Fibroblast of mammary gland (primary cell): ENCODE measurements around the gene XRCC6.
A peak's percentile ranks its signal among the peaks of the same experiment; 100 is the strongest.

Experiments
- DNase-seq: peaks from one replicate; pipeline ENCODE4 v3.0.0-alpha.2; 2010; ENCODE audit warnings: low read depth
- H3K4me3 ChIP-seq: 2 replicates; pipeline ENCODE4 v1.5.1; 2011; ENCODE audit warnings: low read depth, mild to moderate bottlenecking, low read length, moderate library complexity; ENCODE audit not compliant: control insufficient read depth
- CTCF ChIP-seq: conservative IDR thresholded peaks from 2 replicates; pipeline ENCODE4 v1.5.1; 2011; ENCODE audit warnings: low read depth, low read length, inconsistent platforms; ENCODE audit not compliant: control insufficient read depth, insufficient read depth

XRCC6 gene

DNA sequence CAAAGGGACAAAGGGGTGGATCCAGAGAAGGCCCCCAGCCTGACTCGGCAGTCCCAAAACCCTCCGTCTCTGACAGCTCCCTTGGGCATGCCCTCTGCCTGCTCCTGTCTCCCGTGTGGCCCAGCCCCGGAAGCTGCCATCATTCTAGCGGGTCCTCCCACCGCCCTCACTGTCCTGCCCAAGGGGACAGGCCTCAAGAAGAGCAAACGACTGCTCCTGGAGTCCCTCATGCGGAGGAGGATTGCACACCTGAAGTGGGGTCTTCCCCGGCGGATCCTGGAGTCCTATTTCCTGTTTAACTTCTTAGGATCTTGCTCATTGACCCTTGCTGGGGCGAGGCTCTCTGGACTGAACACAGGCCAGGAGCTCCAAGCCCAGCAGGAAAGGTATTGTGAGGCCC, 75.6 kb downstream of the XRCC6 start:
- TF ChIP-seq CTCF = no peak

DNA sequence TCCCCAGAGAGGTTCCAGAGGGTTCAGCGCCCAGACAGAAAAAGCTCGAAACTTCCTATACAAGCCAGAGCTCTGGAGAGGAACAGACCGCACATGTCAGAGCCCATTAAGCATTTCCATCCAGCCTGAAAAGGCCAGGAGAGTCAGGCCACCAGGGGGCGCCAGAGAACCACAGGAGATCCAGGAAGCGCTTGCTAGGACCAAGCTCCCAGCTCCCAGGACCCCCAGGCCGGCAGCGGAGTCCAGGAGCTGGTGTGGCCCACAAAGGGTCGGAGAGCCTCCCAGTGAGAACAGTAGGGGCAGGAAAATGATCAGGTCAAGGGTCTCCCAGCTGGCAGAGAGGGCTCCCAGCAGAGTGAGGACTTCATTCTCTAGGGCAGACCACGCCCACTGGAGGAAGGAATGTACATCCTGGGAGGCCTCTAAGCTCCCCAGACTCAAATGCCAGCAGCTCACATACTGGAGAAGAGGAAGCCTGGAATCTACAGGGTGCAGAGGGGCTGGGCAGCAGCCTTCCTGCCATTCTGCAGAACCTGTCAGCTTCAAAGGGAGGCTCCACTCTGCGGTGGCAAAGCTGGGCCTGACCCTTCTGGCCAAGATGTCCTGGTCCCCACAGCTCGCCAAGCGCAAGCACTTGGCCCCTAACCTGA, 76.2 kb downstream of the XRCC6 start:
- TF ChIP-seq CTCF = peak; percentile 94
- no peak overlapping the region for H3K4me3 ChIP-seq
- DNase-seq = peak; percentile 81

More for the DNA sequence above, 75.6 kb downstream of the XRCC6 start:
- no peak for DNase-seq
- no peak overlapping the region for H3K4me3 ChIP-seq

DNA sequence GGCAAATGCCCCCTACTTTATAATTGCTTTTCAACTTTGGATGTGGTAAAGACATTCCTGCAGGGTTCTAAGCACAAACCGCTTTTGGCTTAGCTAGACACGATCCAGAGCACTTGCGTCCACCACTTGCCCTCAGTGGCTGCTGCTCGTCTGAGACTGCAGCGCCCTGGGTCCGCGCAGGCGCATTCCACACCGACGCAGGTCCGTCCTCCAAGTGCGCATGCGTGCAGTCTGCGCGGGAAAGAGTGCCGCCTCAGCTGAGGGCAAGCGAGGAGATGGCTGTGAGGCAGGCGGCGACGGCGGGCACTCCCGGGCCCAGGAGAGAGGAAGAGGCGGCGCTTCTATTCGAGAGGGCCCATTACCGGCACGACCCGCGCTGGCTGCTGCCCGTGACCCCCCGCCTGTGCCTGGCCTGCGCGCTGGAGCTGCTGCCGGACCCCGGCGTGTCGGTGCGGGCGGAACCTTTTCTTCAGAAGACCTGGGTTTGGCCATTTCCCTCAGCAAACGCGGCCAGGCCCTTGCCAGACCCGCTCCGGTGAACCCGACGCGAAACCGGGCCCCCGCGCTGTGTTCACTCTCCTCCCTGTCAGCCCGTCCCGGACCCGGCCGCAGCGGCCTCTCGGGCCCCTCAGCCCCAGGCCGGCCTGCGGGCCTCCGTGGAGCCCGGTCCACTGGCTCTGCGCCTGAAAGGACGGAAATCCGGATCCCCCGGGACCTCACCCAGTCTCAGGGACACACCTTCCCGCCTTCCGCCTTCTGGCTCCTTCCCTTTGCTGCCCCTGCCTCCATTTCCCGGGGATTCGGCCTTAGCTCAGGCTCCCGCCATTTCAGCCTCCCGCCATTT, 78.4 kb downstream of the XRCC6 start, which contains the start of gene MEI1:
Gene MEI1 (plus strand): TSS at position 240 of the 844 bp plus-strand sequence. CDS start 36 bp downstream, at position 276.
- no peak within 1 kb of the TSS for H3K4me3 ChIP-seq
- DNase-seq = peak; percentile 74

GRCh38 chr22:41700108-41700364, 78.9 kb downstream of the XRCC6 start:
- TF ChIP-seq CTCF = no peak
- DNase-seq = no peak
- H3K4me3 ChIP-seq = no peak overlapping the region

More for the DNA sequence above, 78.4 kb downstream of the XRCC6 start, which contains the start of gene MEI1:
- no peak for TF ChIP-seq CTCF

- no peak overlapping the region for H3K4me3 ChIP-seq
- TF ChIP-seq CTCF = no peak
- DNase-seq = no peak
These were observed 81.7 kb downstream of the XRCC6 start for GRCh38 chr22:41702763-41703162.

DNA sequence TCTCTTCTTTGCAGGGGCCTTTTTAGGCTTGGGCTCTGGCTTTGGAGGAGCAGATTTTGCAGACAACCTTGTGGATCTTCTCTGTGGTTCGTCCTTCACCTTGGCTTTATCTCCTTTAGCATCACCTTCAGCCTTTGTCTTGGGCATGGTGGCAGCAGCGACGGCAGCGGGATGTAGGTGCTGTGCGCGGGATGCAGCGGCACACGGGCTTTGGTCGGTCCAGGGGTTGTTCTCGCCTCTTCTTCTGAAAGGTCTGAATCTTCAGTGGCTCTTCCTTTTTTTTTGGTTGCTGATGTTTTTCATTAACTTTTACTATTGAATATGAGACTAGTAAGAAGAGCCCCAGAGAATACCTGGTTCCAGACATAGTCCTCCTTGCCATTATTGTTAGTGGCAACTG, 88.2 kb downstream of the XRCC6 start:
- DNase-seq = no peak
- H3K4me3 ChIP-seq = no peak overlapping the region
- TF ChIP-seq CTCF = no peak
